RWPE2 (cell line): ENCODE measurements around the gene CUEDC2.

Experiments used
- ATAC-seq: fragments of 200-7000 bp; cut with Tn5 transposase; 3 replicates; pipeline ENCODE4 v1.9.1; 2021; ENCODE audit warnings: low read depth
- DNase-seq: peaks from one replicate; pipeline ENCODE4 v3.0.0-alpha.2; 2020; ENCODE audit warnings: low spot score
- H3K27ac ChIP-seq: fragments of 450-650 bp; 2 replicates; pipeline ENCODE4 v1.5.1; 2017; ENCODE audit warnings: mild to moderate bottlenecking; ENCODE audit not compliant: poor library complexity, severe bottlenecking
- H3K27me3 ChIP-seq: fragments of 250-450 bp; sonication (Bioruptor Pico); 2 replicates; pipeline ENCODE4 v1.5.1; 2021; ENCODE audit warnings: mild to moderate bottlenecking, moderate library complexity; ENCODE audit not compliant: insufficient read depth, poor library complexity, severe bottlenecking
- H3K36me3 ChIP-seq: fragments of 250-450 bp; sonication (Bioruptor Pico); 2 replicates; pipeline ENCODE4 v1.5.1; 2020; ENCODE audit warnings: low read depth, mild to moderate bottlenecking, moderate library complexity
- H3K4me1 ChIP-seq: fragments of 250-450 bp; sonication (Bioruptor Pico); 2 replicates; pipeline ENCODE4 v1.5.1; 2021; ENCODE audit warnings: mild to moderate bottlenecking, moderate library complexity; ENCODE audit not compliant: insufficient read depth, poor library complexity, severe bottlenecking
- H3K4me3 ChIP-seq: fragments of 250-450 bp; sonication (Bioruptor Pico); 2 replicates; pipeline ENCODE4 v1.5.1; 2021; ENCODE audit warnings: mild to moderate bottlenecking, moderate library complexity; ENCODE audit not compliant: severe bottlenecking
- H3K9me3 ChIP-seq: fragments of 250-450 bp; sonication (Bioruptor Pico); 2 replicates; pipeline ENCODE4 v1.5.1; 2021; ENCODE audit warnings: mild to moderate bottlenecking, moderate library complexity; ENCODE audit not compliant: severe bottlenecking
- CTCF ChIP-seq: fragments of 450-650 bp; IDR thresholded peaks from one replicate; pipeline ENCODE4 v1.5.1; 2017; ENCODE audit warnings: mild to moderate bottlenecking, moderate library complexity; ENCODE audit not compliant: poor library complexity, severe bottlenecking

The CUEDC2 gene

GRCh38 chr10:102408728-102409603, 23.4 kb downstream of the CUEDC2 start:
- peaks cover 45% of the 10 kb centered on the region for H3K27me3 ChIP-seq
- H3K4me3 ChIP-seq: peak overlapping the region; percentile 32
- TF ChIP-seq CTCF: no peak
- peak; percentile 30 for DNase-seq
- H3K36me3 ChIP-seq: no peaks in the 10 kb centered on the region
- H3K27ac ChIP-seq: no peak overlapping the region
- H3K4me1 ChIP-seq: no peaks in the 10 kb centered on the region
- H3K9me3 ChIP-seq: no peaks in the 10 kb centered on the region
- peak; percentile 30 for ATAC-seq

- H3K36me3 ChIP-seq: no peaks in the 10 kb centered on the region
- no peak for ATAC-seq
- no peak for DNase-seq
These were observed 24.1 kb downstream of the CUEDC2 start for GRCh38 chr10:102408131-102408727.

GRCh38 chr10:102407425-102408130, 24.8 kb downstream of the CUEDC2 start:
- peaks cover 36% of the 10 kb centered on the region for H3K27me3 ChIP-seq
- no peak for TF ChIP-seq CTCF
- no peaks in the 10 kb centered on the region for H3K4me1 ChIP-seq
- ATAC-seq (no peak), DNase-seq (no peak)
- H3K36me3 ChIP-seq: 0 out of 2 replicates have a peak, but pooled peaks cover 1% of the 10 kb centered on the region
- H3K4me3 ChIP-seq: no peak overlapping the region
- no peaks in the 10 kb centered on the region for H3K9me3 ChIP-seq
- H3K27ac ChIP-seq: no peak overlapping the region

More at GRCh38 chr10:102408131-102408727, 24.1 kb downstream of the CUEDC2 start:
- Histone ChIP-seq H3K27ac (no peak overlapping the region), H3K4me1 (no peaks in the 10 kb centered on the region), H3K27me3 (peaks cover 43% of the 10 kb centered on the region), H3K9me3 (no peaks in the 10 kb centered on the region), H3K4me3 (no peak overlapping the region)
- TF ChIP-seq CTCF: no peak

GRCh38 chr10:102406815-102407214, 25.6 kb downstream of the CUEDC2 start:
- ATAC-seq (no peak), DNase-seq (no peak)
- no peak overlapping the region for H3K27ac ChIP-seq
- no peaks in the 10 kb centered on the region for H3K9me3 ChIP-seq
- peaks cover 6% of the 10 kb centered on the region for H3K4me1 ChIP-seq
- no peak for TF ChIP-seq CTCF
- H3K27me3 ChIP-seq: peaks cover 30% of the 10 kb centered on the region
- no peak overlapping the region for H3K4me3 ChIP-seq
- 0 out of 2 replicates have a peak, but pooled peaks cover 7% of the 10 kb centered on the region for H3K36me3 ChIP-seq
